G401 (cell line): Measurements from ENCODE around the gene CRADD. TPM values are rescaled to one million over a fixed set of nuclear protein-coding genes. Genes with fewer than 3 reads are reported as not detected.
A peak's percentile ranks its signal among the peaks of the same experiment; 100 is the strongest.
"Not testable (repeated sequence)": the region's sequence is repeated elsewhere in the genome, so short reads cannot be mapped to it uniquely, and the experiment has no call there.

Experiments used
- DNase-seq: peaks from one replicate; pipeline ENCODE4 v3.0.0-alpha.2; 2015; ENCODE audit warnings: low spot score
- in situ Hi-C: cut with HindIII; loops from 2 replicates; pipeline ENCODE4 v1.10.0; 2016; ENCODE audit warnings: low sequenced_read_pairs, mixed read lengths
- total RNA-seq: library from RNA; depleted of rRNA; stranded (reverse); fragments of >200 nt; shearing (Covaris generic); gene quantifications from 2 replicates; pipeline ENCODE4 v1.2.3, GENCODE V29; 2014

CRADD gene
- total RNA-seq, 1 experiment from 2014 or later: 8.8 TPM

- in situ Hi-C loops: no loop called here
- no peak for DNase-seq
Measured at GRCh38 chr12:93749515-93749914, 72.3 kb downstream of the CRADD start.

DNA sequence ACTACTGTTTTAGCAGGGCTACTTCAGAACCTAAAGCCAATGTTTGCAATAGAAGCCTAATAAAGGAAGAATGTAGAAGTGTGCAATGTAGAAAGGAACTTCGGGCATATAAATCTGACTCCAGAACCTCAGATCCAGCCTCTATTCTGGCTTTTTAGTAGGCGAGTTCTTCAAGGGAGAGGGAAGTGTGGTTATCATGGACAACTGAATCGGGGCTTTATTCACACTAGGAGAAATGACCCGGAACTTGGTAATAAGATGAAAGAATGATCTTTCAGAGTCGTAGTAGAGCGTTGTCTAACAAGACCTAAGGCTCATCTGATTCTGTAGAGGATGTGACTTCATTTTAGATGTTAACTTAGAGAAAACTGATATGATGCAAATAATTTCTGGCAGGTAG lies 72.9 kb downstream of the CRADD start:
- in situ Hi-C loops: no loop called here
- DNase-seq: no peak

DNA sequence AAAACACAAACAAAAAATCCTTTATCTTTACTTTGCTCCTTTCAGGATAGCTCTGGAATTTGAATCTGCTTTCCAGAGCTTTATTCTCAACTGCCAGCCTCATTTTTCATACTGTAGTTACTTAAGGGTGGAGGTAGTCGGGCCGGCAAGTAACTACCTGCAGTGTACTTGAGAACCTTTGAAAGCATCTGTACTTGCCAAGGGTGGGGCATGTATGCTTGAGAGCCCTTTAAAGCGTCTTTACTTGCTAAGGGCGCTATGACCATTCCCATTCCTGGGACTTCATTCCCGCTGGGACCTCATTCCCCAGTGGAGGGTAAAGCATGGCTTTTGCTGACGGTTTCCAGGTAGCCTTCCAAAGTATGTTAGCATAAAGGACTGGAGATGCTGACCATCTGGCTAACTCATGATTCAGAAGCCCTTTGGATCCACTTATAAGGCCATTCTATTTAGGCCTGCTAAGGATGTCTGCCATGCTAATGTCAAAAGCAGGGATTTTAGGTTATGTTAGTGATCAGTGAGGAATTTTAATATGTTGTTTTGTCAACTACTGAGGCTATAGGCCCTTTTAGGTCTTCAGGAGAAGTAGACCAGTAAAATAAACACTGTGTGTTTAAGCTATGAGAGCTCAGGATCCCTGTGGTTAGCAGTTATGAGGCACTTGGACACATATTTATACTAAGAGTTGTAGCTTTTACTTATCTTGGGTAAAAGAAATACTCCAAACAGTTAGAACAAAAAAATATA lies 74.9 kb downstream of the CRADD start:
- in situ Hi-C loops: no loop called here
- no peak for DNase-seq

DNA sequence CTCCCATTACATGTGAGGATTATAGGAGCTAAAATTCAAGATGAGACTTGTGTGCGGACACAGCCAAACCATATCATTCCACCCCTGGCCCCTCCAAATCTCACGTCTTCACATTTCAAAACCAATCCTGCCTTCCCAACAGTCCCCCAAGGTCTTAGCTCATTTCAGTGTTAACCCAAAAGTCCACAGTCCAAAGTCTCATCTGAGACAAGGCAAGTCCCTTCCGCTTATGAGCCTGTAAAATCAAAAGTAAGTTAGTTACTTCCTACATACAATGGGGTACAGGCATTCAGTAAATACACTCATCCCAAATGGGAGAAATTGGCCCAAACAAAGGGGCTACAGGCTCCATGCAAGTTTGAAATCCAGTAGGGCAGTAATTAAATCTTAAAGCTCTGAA lies 76.1 kb downstream of the CRADD start:
- DNase-seq: no peak
- in situ Hi-C loops: no loop called here

DNA sequence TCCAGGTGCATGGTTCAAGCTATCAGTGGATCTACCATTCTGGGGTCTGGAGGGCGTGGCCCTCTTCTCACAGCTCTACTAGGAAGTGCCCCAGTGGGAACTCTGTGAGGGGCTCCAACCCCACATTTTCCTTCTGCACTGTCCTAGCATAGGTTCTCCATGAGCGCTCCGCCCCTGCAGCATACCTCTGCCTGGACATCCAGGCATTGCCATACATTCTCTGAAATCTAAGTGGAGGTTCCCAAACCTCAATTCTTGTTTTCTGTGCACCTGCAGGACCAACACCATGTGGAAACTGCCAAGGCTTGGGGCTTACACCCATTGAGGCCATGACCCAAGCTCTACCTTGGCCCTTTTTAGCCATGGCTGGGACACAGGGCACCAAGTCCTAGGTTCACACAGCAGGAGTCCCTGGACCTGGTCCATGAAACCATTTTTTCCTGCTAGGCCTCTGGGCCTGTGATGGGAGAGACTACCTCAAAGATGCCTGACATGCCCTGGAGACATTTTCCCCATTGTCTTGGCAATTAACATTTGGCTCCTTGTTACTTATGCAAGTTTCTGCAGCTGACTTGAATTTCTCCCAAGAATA lies 76.8 kb downstream of the CRADD start:
- no peak for DNase-seq
- in situ Hi-C loops: no loop called here

GRCh38 chr12:93754859-93755258 lies 77.7 kb downstream of the CRADD start:
- DNase-seq, in situ Hi-C loops: not testable (repeated sequence)

DNA sequence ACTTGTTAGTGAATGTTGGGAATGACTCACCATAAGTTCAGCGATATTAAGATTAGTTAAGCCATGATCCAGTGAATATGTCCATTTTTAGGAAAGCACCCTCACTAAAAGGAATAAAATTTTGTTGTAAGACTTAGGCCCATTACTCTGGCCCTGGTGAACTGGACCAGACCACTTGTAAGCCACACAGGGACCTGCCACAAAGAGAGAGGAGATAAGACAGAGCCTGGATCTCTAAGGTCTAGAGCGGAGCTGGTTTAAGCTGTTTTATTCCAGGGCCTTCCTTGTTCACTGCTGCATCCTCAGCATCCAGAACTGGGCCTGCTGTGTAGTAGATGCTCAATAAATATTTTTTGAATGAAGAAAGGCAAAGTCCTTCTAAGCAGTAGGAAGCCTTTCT lies 79.1 kb downstream of the CRADD start:
- in situ Hi-C loops: no loop called here
- DNase-seq: no peak

DNA sequence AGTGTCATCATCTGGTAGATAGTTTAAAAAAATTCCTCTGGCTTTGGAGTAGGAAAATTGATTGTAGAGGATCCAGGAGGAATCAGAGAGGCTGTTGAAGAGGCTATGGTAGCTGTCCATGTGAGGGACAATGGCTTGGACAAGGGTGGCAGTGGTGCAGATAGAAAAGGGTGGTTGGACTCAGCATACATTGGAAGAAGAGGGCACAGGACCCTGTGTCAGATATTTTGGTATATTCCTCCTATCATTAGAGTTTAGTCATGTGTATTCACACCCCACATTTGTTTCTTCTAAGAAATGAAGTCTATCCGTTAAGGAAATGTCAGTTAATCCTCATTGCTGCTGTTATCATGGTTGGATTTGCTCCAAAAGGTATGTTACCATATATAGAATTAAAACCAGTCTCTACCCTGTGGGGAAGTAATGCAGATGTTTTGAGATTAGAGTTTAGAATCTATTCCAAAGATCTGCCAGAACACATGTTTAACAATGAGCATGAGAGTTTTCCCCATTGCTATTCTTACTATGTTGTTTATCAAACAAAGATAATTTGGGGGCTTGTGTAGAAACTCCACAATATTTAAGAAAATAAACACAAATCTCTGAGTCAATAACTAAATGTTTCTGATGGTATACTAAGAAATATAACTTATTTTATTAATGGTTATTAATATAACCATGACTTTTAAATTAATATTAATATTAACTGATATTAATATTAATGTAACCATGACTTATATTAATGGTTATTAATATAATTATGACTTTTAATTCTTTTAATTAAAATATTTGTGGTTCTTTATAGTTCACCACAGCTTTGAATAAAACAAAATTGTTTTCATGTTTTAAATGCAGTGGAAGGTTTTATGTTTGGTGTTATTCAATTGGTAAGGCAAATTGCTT lies 80.9 kb downstream of the CRADD start:
- no peak for DNase-seq
- in situ Hi-C loops: no loop called here

DNA sequence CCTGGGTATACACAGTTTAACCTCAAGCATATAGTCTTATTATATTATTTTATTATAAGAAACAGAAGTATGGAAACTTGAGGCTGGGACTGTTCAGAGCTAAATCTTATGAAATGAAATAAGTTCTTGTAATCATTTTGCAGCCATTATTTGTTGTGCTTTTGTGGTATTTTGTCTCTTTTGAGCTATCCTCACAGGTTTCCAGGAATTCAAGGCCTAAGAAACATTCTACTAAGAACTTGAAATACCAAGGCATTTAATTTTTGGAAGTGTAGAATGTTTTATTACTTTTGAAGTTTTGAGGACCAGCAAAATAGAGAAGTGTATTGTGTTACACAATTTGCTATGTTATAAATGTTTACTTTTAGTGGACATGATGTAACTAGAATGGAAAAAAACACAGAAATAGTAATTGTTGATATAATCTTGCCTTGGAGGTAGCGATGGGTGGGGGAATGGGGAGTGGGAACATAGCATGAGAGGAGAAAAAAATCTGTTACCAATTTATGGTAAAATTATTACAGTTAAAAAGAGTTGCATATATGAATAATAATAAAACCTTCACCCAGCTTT lies 81.7 kb downstream of the CRADD start:
- DNase-seq: no peak

GRCh38 chr12:93759512-93760081 lies 82.4 kb downstream of the CRADD start:
- no peak for DNase-seq
- in situ Hi-C loops: no loop called here

More for the DNA sequence above, 81.7 kb downstream of the CRADD start:
- in situ Hi-C loops: no loop called here

GRCh38 chr12:93760275-93760875 lies 83.2 kb downstream of the CRADD start:
- no peak for DNase-seq
- in situ Hi-C loops: no loop called here

DNA sequence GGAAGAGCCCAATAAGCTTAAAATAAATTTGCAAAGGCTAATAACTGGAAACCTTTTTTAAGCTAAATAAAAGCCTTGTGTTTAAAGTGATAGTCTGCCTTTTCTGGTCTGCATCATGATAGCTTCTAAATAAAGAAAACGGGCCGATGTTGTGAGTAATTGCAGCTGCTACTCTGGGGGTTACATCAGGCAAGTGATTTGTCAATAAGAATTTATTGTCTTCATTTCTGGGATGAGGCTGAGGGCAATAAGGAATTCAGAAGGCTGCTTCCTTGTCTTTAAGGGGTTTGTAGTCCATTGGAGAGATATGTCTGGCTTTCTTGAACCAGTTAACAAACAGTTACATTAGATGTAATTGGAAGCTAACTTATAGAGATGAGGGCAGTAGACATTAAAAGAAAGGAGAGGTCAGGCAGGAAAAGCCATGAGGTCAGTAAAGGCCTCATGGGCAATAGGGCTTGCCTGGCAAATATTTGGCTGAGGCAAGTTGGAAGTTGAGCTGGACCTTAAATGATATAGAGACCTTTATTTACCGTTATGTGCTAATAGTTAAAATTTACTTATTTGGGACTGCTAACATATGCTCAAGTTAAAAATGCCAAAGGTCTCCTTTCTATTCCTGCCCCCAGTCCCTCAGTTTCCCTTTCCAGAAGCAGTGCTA lies 85.0 kb downstream of the CRADD start:
- no peak for DNase-seq

GRCh38 chr12:93762912-93763553 lies 85.9 kb downstream of the CRADD start:
- no peak for DNase-seq
- in situ Hi-C loops: no loop called here

More for the DNA sequence above, 85.0 kb downstream of the CRADD start:
- in situ Hi-C loops: no loop called here

- in situ Hi-C loops: no loop called here
- DNase-seq: no peak
Measured at GRCh38 chr12:93763746-93764147, 86.6 kb downstream of the CRADD start.

- in situ Hi-C loops: no loop called here
- no peak for DNase-seq
Measured at GRCh38 chr12:93766371-93766770, 89.2 kb downstream of the CRADD start.

DNA sequence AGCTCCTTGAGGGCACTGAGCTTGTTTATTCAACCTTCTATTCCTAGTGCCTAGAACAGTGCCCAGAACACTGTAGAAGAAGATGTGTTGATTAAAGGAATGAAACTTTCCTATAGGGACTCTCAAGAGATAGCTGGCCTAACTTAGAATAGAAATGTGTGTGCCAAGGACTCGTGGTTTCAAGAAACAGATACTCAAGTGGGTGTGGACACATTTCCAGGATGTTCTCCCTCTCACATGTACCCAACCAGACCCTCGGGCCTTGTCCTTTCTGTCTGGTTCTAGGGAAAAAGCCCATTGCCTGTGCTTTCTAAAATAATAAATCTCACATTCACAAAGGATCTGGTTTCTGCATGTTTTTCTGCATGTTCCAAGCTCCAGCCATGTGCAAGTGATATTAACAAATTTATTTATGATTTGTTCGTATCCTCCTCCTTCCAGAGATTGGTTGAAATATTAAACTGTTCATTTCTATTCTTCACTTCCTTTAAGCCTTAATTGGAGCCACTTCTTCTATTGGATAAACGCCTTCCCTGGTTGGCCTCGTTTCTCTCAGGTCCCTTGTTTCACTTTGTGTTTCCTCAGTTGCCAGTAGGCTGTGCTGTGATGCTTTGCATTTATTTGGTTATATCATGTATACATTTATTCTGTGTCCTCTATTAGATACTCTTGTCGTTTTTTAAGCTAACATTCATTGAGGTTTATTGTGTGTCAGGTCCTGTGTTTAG lies 89.8 kb downstream of the CRADD start:
- DNase-seq: peak; percentile 25
- in situ Hi-C loops: no loop called here

GRCh38 chr12:93767524-93767863 lies 90.3 kb downstream of the CRADD start:
- in situ Hi-C loops: no loop called here
- DNase-seq: no peak
